ENCODE data around the gene ZNF3. TPM values are rescaled to one million over a fixed set of nuclear protein-coding genes. Genes with fewer than 3 reads are reported as not detected.

Gene ZNF3
- polyA plus RNA-seq, 1 donor (not counting 4 experiments of a cell fraction or from before 2014, with no cell fraction given), result 16.8 TPM

DNA sequence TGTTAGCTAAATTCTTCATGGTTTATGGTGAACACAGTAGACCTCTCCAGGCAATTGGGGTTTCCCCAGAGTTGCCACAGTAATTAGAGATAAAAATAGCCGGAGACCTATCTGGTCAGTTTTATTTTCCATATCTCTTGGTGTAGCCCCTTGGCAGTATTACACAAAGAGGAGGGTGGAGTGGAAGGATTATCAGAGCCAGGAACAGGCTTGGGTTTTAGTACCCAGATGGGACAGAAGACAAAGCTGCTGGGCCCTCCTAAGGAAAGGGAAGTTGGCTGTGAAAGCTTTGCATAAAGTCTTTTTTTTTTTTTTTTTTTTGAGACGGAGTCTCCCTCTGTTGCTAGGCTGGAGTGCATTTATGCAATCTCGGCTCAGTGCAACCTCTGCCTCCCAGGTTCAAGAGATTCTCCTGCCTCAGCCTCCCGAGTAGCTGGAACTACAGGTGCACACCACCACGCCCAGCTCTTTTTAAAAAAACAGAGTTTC, 22.2 kb downstream of the ZNF3 start:
- Histone ChIP-seq H2AFZ (ENCODE audit: control insufficient read depth, low read length) (no peak overlapping the region), H3K36me3 (ENCODE audit: control insufficient read depth in 2 of 2, extremely low read depth in 1 of 2, insufficient read depth in 2 of 2, low read length in 2 of 2) (peaks cover 7 to 23% of the 10 kb centered on the region in 2 experiments), H3K9me1 (ENCODE audit: control insufficient read depth, extremely low read depth, insufficient read depth, low read length) (no peaks in the 10 kb centered on the region), H3K27ac (ENCODE audit: control insufficient read depth, insufficient read depth, low read length) (no peak overlapping the region), H3K9ac (ENCODE audit: control insufficient read depth, extremely low read depth, insufficient read depth, low read length) (no peak overlapping the region), H3K79me2 (ENCODE audit: control insufficient read depth, insufficient read depth, low read length) (no peaks in the 10 kb centered on the region), H3K4me2 (ENCODE audit: control insufficient read depth, extremely low read depth, insufficient read depth, low read depth, low read length) (no peak overlapping the region), H4K20me1 (ENCODE audit: control insufficient read depth, extremely low read depth, insufficient read depth, low read length) (no peaks in the 10 kb centered on the region), H3K4me1 (ENCODE audit: control insufficient read depth, extremely low read depth, insufficient read depth, low read length) (no peaks in the 10 kb centered on the region), H3K27me3 (ENCODE audit: control insufficient read depth, extremely low read depth, insufficient read depth, low read length) (no peaks in the 10 kb centered on the region), H3K4me3 (ENCODE audit: control insufficient read depth in 2 of 3, extremely low read depth in 1 of 3, insufficient read depth in 2 of 3, low read depth in 1 of 3, low read length in 3 of 3) (no peak overlapping the region), H3K9me3 (ENCODE audit: control insufficient read depth, low read depth, low read length) (no peaks in the 10 kb centered on the region)
- DNase-seq (ENCODE audit: low read depth, low spot score), result no peak
- TF ChIP-seq EZH2 (IDR thresholded peaks at IDR 0.05; ENCODE audit: low read length) (no peak), CTCF (optimal IDR thresholded peaks at IDR 0.05 in 1 of 3, IDR thresholded peaks at IDR 0.05 in 1 of 3, conservative IDR thresholded peaks at IDR 0.05 in 1 of 3; ENCODE audit: extremely low read depth in 1 of 3, insufficient read depth in 2 of 3, low read length in 3 of 3) (no peak)
- dilution Hi-C loops (cut with MboI; ENCODE audit: extremely low pct_ligation_motif_present, low sequenced_read_pairs), result no loop called here
- no peak for FAIRE-seq

GRCh38 chr7:100057006-100057405, 24.5 kb downstream of the ZNF3 start:
- no peak overlapping the region for H3K9ac ChIP-seq (ENCODE audit: control insufficient read depth, extremely low read depth, insufficient read depth, low read length)
- TF ChIP-seq EZH2 (IDR thresholded peaks at IDR 0.05; ENCODE audit: low read length) (no peak), CTCF (optimal IDR thresholded peaks at IDR 0.05 in 1 of 3, IDR thresholded peaks at IDR 0.05 in 1 of 3, conservative IDR thresholded peaks at IDR 0.05 in 1 of 3; ENCODE audit: extremely low read depth in 1 of 3, insufficient read depth in 2 of 3, low read length in 3 of 3) (no peak)
- H2AFZ ChIP-seq (ENCODE audit: control insufficient read depth, low read length), result no peak overlapping the region
- H3K9me3 ChIP-seq (ENCODE audit: control insufficient read depth, low read depth, low read length), result no peaks in the 10 kb centered on the region
- no peaks in the 10 kb centered on the region for H3K4me1 ChIP-seq (ENCODE audit: control insufficient read depth, extremely low read depth, insufficient read depth, low read length)
- H3K27ac ChIP-seq (ENCODE audit: control insufficient read depth, insufficient read depth, low read length), result no peak overlapping the region
- peaks cover 5% of the 10 kb centered on the region for H3K79me2 ChIP-seq (ENCODE audit: control insufficient read depth, insufficient read depth, low read length)
- DNase-seq (ENCODE audit: low read depth, low spot score) (no peak), FAIRE-seq (no peak)
- no peaks in the 10 kb centered on the region for H3K27me3 ChIP-seq (ENCODE audit: control insufficient read depth, extremely low read depth, insufficient read depth, low read length)
- no peaks in the 10 kb centered on the region for H4K20me1 ChIP-seq (ENCODE audit: control insufficient read depth, extremely low read depth, insufficient read depth, low read length)
- H3K4me3 ChIP-seq (ENCODE audit: control insufficient read depth in 2 of 3, extremely low read depth in 1 of 3, insufficient read depth in 2 of 3, low read depth in 1 of 3, low read length in 3 of 3), result no peak overlapping the region
- H3K36me3 ChIP-seq (ENCODE audit: control insufficient read depth in 2 of 2, extremely low read depth in 1 of 2, insufficient read depth in 2 of 2, low read length in 2 of 2), result peaks cover 3 to 22% of the 10 kb centered on the region in 2 experiments
- H3K4me2 ChIP-seq (ENCODE audit: control insufficient read depth, extremely low read depth, insufficient read depth, low read depth, low read length), result no peak overlapping the region
- H3K9me1 ChIP-seq (ENCODE audit: control insufficient read depth, extremely low read depth, insufficient read depth, low read length), result no peaks in the 10 kb centered on the region
- dilution Hi-C loops (cut with MboI; ENCODE audit: extremely low pct_ligation_motif_present, low sequenced_read_pairs), result no loop called here

Measured in keratinocyte (primary cell).